ENCODE results near the gene DCP2.

Gene DCP2

GRCh38 chr5:113065626-113066025, 89.0 kb downstream of the DCP2 start:
- peaks cover 12% of the 10 kb centered on the region for H3K4me1 ChIP-seq (ENCODE audit: control insufficient read depth, insufficient read depth, low read depth, low read length)
- H3K4me2 ChIP-seq (ENCODE audit: low read length, poor library complexity, severe bottlenecking): no peak overlapping the region
- no peak overlapping the region for H2AK5ac ChIP-seq (ENCODE audit: low read length, severe bottlenecking)
- no peak overlapping the region for H3K23ac ChIP-seq (ENCODE audit: low read length in 2 of 2)
- H3K9ac ChIP-seq (ENCODE audit: low read length): no peak overlapping the region
- no peak overlapping the region for H2BK5ac ChIP-seq (ENCODE audit: low read depth, low read length, poor library complexity, severe bottlenecking)
- H4K91ac ChIP-seq (ENCODE audit: low read length): no peak overlapping the region
- peaks cover 28 to 64% of the 10 kb centered on the region in 2 experiments for H3K36me3 ChIP-seq (ENCODE audit: control insufficient read depth in 1 of 2, insufficient read depth in 2 of 2, low read depth in 1 of 2, low read length in 2 of 2)
- no peak overlapping the region for H2BK120ac ChIP-seq (ENCODE audit: low read depth, low read length)
- H3K9me3 ChIP-seq (ENCODE audit: control insufficient read depth, low read length): no peaks in the 10 kb centered on the region
- no peak overlapping the region for H3K4ac ChIP-seq (ENCODE audit: low read depth in 1 of 2, low read length in 2 of 2)
- H2BK12ac ChIP-seq (ENCODE audit: low read length in 2 of 2): peak overlapping the region in 1 of 2 experiments; percentile 60
- DNase-seq: no peak
- H4K8ac ChIP-seq (ENCODE audit: low read length): no peak overlapping the region
- no peak overlapping the region for H3K4me3 ChIP-seq (ENCODE audit: insufficient read depth in 1 of 2, low read depth in 1 of 2, low read length in 2 of 2)
- no peaks in the 10 kb centered on the region for H3K79me1 ChIP-seq (replicated peaks; ENCODE audit: low read length, poor library complexity, severe bottlenecking)
- H3K27ac ChIP-seq (ENCODE audit: low read length, poor library complexity, severe bottlenecking): no peak overlapping the region
- H2BK15ac ChIP-seq (ENCODE audit: low read depth, poor library complexity, severe bottlenecking): no peak overlapping the region
- H3K18ac ChIP-seq (ENCODE audit: low read depth in 1 of 2, low read length in 2 of 2): no peak overlapping the region
- no peak overlapping the region for H3K14ac ChIP-seq (ENCODE audit: low read length in 2 of 2)
- H3K27me3 ChIP-seq (ENCODE audit: control insufficient read depth in 1 of 2, insufficient read depth in 1 of 2, low read length in 2 of 2): no peaks in the 10 kb centered on the region
- no peak overlapping the region for H2AFZ ChIP-seq (ENCODE audit: low read depth, low read length)
- WGBS: 100% methylated on average over 2 of the region's 2 CpGs

GRCh38 chr5:113067635-113068344, 91.2 kb downstream of the DCP2 start:
- Histone ChIP-seq H3K4me1 (ENCODE audit: control insufficient read depth, insufficient read depth, low read depth, low read length) (peaks cover 2% of the 10 kb centered on the region), H3K9ac (ENCODE audit: low read length) (no peak overlapping the region), H3K27ac (ENCODE audit: low read length, poor library complexity, severe bottlenecking) (no peak overlapping the region), H4K91ac (ENCODE audit: low read length) (peak overlapping the region; percentile 67), H3K4me2 (ENCODE audit: low read length, poor library complexity, severe bottlenecking) (no peak overlapping the region), H3K27me3 (ENCODE audit: control insufficient read depth in 1 of 2, insufficient read depth in 1 of 2, low read length in 2 of 2) (no peaks in the 10 kb centered on the region), H3K4ac (ENCODE audit: low read depth in 1 of 2, low read length in 2 of 2) (peak overlapping the region in 1 of 2 experiments; percentile 84), H3K14ac (ENCODE audit: low read length in 2 of 2) (no peak overlapping the region), H2BK5ac (ENCODE audit: low read depth, low read length, poor library complexity, severe bottlenecking) (no peak overlapping the region), H2AFZ (ENCODE audit: low read depth, low read length) (no peak overlapping the region), H3K79me1 (replicated peaks; ENCODE audit: low read length, poor library complexity, severe bottlenecking) (no peaks in the 10 kb centered on the region), H3K18ac (ENCODE audit: low read depth in 1 of 2, low read length in 2 of 2) (peak overlapping the region; percentile 34 to 93), H4K8ac (ENCODE audit: low read length) (no peak overlapping the region), H3K23ac (ENCODE audit: low read length in 2 of 2) (peak overlapping the region in 1 of 2 experiments; percentile 50), H3K4me3 (ENCODE audit: insufficient read depth in 1 of 2, low read depth in 1 of 2, low read length in 2 of 2) (no peak overlapping the region), H3K36me3 (ENCODE audit: control insufficient read depth in 1 of 2, insufficient read depth in 2 of 2, low read depth in 1 of 2, low read length in 2 of 2) (peaks cover 28 to 76% of the 10 kb centered on the region in 2 experiments), H2AK5ac (ENCODE audit: low read length, severe bottlenecking) (no peak overlapping the region), H2BK12ac (ENCODE audit: low read length in 2 of 2) (peak overlapping the region in 1 of 2 experiments; percentile 65), H3K9me3 (ENCODE audit: control insufficient read depth, low read length) (no peaks in the 10 kb centered on the region), H2BK120ac (ENCODE audit: low read depth, low read length) (no peak overlapping the region), H2BK15ac (ENCODE audit: low read depth, poor library complexity, severe bottlenecking) (no peak overlapping the region)
- peak; percentile 91 for DNase-seq
- WGBS: 45% methylated on average over 18 of the region's 19 CpGs

- Histone ChIP-seq H2BK120ac (ENCODE audit: low read depth, low read length) (no peak overlapping the region), H3K79me1 (replicated peaks; ENCODE audit: low read length, poor library complexity, severe bottlenecking) (no peaks in the 10 kb centered on the region), H3K36me3 (ENCODE audit: control insufficient read depth in 1 of 2, insufficient read depth in 2 of 2, low read depth in 1 of 2, low read length in 2 of 2) (peaks cover 27 to 72% of the 10 kb centered on the region in 2 experiments), H2BK15ac (ENCODE audit: low read depth, poor library complexity, severe bottlenecking) (no peak overlapping the region), H3K4me1 (ENCODE audit: control insufficient read depth, insufficient read depth, low read depth, low read length) (peaks cover 2% of the 10 kb centered on the region), H2BK12ac (ENCODE audit: low read length in 2 of 2) (peak overlapping the region in 1 of 2 experiments; percentile 75), H3K9ac (ENCODE audit: low read length) (no peak overlapping the region), H2BK5ac (ENCODE audit: low read depth, low read length, poor library complexity, severe bottlenecking) (no peak overlapping the region), H3K14ac (ENCODE audit: low read length in 2 of 2) (no peak overlapping the region), H4K8ac (ENCODE audit: low read length) (no peak overlapping the region), H3K23ac (ENCODE audit: low read length in 2 of 2) (no peak overlapping the region), H4K91ac (ENCODE audit: low read length) (no peak overlapping the region), H3K4me3 (ENCODE audit: insufficient read depth in 1 of 2, low read depth in 1 of 2, low read length in 2 of 2) (no peak overlapping the region), H3K18ac (ENCODE audit: low read depth in 1 of 2, low read length in 2 of 2) (peak overlapping the region; percentile 29 to 75), H2AK5ac (ENCODE audit: low read length, severe bottlenecking) (no peak overlapping the region), H3K27me3 (ENCODE audit: control insufficient read depth in 1 of 2, insufficient read depth in 1 of 2, low read length in 2 of 2) (no peaks in the 10 kb centered on the region), H2AFZ (ENCODE audit: low read depth, low read length) (no peak overlapping the region), H3K27ac (ENCODE audit: low read length, poor library complexity, severe bottlenecking) (no peak overlapping the region), H3K9me3 (ENCODE audit: control insufficient read depth, low read length) (no peaks in the 10 kb centered on the region), H3K4ac (ENCODE audit: low read depth in 1 of 2, low read length in 2 of 2) (peak overlapping the region; percentile 62 to 65), H3K4me2 (ENCODE audit: low read length, poor library complexity, severe bottlenecking) (no peak overlapping the region)
- 84% methylated on average over 2 of the region's 2 CpGs for WGBS
- DNase-seq: no peak
These were observed 92.0 kb downstream of the DCP2 start for GRCh38 chr5:113068559-113068958.
